ENCODE measurements around the gene GPBP1.
"Not testable (repeated sequence)": the region's sequence is repeated elsewhere in the genome, so short reads cannot be mapped to it uniquely, and the experiment has no call there.

GPBP1 gene

GRCh38 chr5:57291894-57292293 lies 118.0 kb downstream of the GPBP1 start:
- no peak for DNase-seq

- no peak for DNase-seq
These were observed 118.5 kb downstream of the GPBP1 start for GRCh38 chr5:57292336-57292735.

- DNase-seq = peak; percentile 52 to 88
These were observed 124.6 kb downstream of the GPBP1 start for GRCh38 chr5:57298295-57298984.

- DNase-seq = peak; percentile 29 to 91
These were observed 125.2 kb downstream of the GPBP1 start for GRCh38 chr5:57298985-57299491.

- DNase-seq = no peak
These were observed 126.1 kb downstream of the GPBP1 start for GRCh38 chr5:57299986-57300385.

- DNase-seq = peak; percentile 32 to 80
These were observed 128.3 kb downstream of the GPBP1 start for GRCh38 chr5:57302164-57302563.

GRCh38 chr5:57302643-57303042 lies 128.8 kb downstream of the GPBP1 start:
- no peak for DNase-seq

- no peak for DNase-seq
These were observed 130.1 kb downstream of the GPBP1 start for GRCh38 chr5:57303985-57304384.

- DNase-seq = no peak
These were observed 131.1 kb downstream of the GPBP1 start for GRCh38 chr5:57304931-57305330.

- DNase-seq = no peak
These were observed 132.5 kb downstream of the GPBP1 start for GRCh38 chr5:57306359-57306758.

GRCh38 chr5:57307516-57307915 lies 133.7 kb downstream of the GPBP1 start:
- DNase-seq = no peak

GRCh38 chr5:57309022-57309421 lies 135.2 kb downstream of the GPBP1 start:
- not testable (repeated sequence) for DNase-seq

- no peak for DNase-seq
These were observed 137.4 kb downstream of the GPBP1 start for GRCh38 chr5:57311251-57311650.

- no peak for DNase-seq
These were observed 138.3 kb downstream of the GPBP1 start for GRCh38 chr5:57311921-57312735.

GRCh38 chr5:57313716-57314115 lies 139.9 kb downstream of the GPBP1 start:
- no peak for DNase-seq

All from SW 1271 (cell line).